Nephron progenitor cell (in vitro differentiated cells): ENCODE measurements around the gene SLC15A4.

Experiments used
- DNase-seq: peaks from one replicate; pipeline ENCODE4 v3.0.0; 2021
- H3K27ac Mint-ChIP-seq: 2 replicates; pipeline ENCODE4 v1.8.0; 2021; ENCODE audit warnings: mild to moderate bottlenecking, moderate library complexity, mixed read lengths
- H3K27me3 Mint-ChIP-seq: 2 replicates; pipeline ENCODE4 v1.8.0; 2021; ENCODE audit warnings: mild to moderate bottlenecking, low read depth, mixed read lengths; ENCODE audit not compliant: poor library complexity
- H3K36me3 Mint-ChIP-seq: 2 replicates; pipeline ENCODE4 v1.8.0; 2021; ENCODE audit warnings: low read depth, mixed read lengths
- H3K4me1 Mint-ChIP-seq: 2 replicates; pipeline ENCODE4 v1.8.0; 2021; ENCODE audit warnings: mixed read lengths
- H3K4me3 Mint-ChIP-seq: 2 replicates; pipeline ENCODE4 v1.8.0; 2021; ENCODE audit warnings: mild to moderate bottlenecking, moderate library complexity, mixed read lengths
- H3K9me3 Mint-ChIP-seq: 2 replicates; pipeline ENCODE4 v1.8.0; 2021; ENCODE audit warnings: mild to moderate bottlenecking, moderate library complexity, mixed read lengths
- CTCF ChIP-seq: fragments of 200-600 bp; sonication (generic); IDR thresholded peaks from 2 replicates; pipeline ENCODE4 v1.5.0; 2021; ENCODE audit warnings: antibody characterized with exemption

The SLC15A4 gene

GRCh38 chr12:128797119-128798118 is 26.3 kb downstream of the SLC15A4 start:
- peaks cover 87% of the 10 kb centered on the region for H3K4me1 Mint-ChIP-seq
- peaks cover 96% of the 10 kb centered on the region for H3K36me3 Mint-ChIP-seq
- DNase-seq, result no peak
- H3K9me3 Mint-ChIP-seq, result peaks cover 1% of the 10 kb centered on the region
- no peaks in the 10 kb centered on the region for H3K27me3 Mint-ChIP-seq
- TF ChIP-seq CTCF, result no peak
- peak overlapping the region; percentile 8 for H3K4me3 Mint-ChIP-seq
- H3K27ac Mint-ChIP-seq, result peak overlapping the region; percentile 80

GRCh38 chr12:128796439-128797118 is 27.2 kb downstream of the SLC15A4 start:
- no peak overlapping the region for H3K4me3 Mint-ChIP-seq
- H3K36me3 Mint-ChIP-seq, result peaks cover 95% of the 10 kb centered on the region
- H3K4me1 Mint-ChIP-seq, result peaks cover 81% of the 10 kb centered on the region
- no peak for DNase-seq
- H3K9me3 Mint-ChIP-seq, result no peaks in the 10 kb centered on the region
- no peak for TF ChIP-seq CTCF
- H3K27me3 Mint-ChIP-seq, result no peaks in the 10 kb centered on the region
- H3K27ac Mint-ChIP-seq, result no peak overlapping the region

GRCh38 chr12:128795530-128796361 is 28.0 kb downstream of the SLC15A4 start:
- peaks cover 73% of the 10 kb centered on the region for H3K4me1 Mint-ChIP-seq
- no peaks in the 10 kb centered on the region for H3K27me3 Mint-ChIP-seq
- no peak for TF ChIP-seq CTCF
- H3K27ac Mint-ChIP-seq, result peak overlapping the region; percentile 61
- no peaks in the 10 kb centered on the region for H3K9me3 Mint-ChIP-seq
- DNase-seq, result no peak
- peaks cover 94% of the 10 kb centered on the region for H3K36me3 Mint-ChIP-seq
- no peak overlapping the region for H3K4me3 Mint-ChIP-seq

GRCh38 chr12:128794661-128795529 is 28.9 kb downstream of the SLC15A4 start:
- no peak for TF ChIP-seq CTCF
- no peak for DNase-seq
- Mint-ChIP-seq H3K4me1 (peaks cover 65% of the 10 kb centered on the region), H3K27ac (peak overlapping the region; percentile 55), H3K4me3 (no peak overlapping the region), H3K36me3 (peaks cover 85% of the 10 kb centered on the region), H3K27me3 (no peaks in the 10 kb centered on the region), H3K9me3 (no peaks in the 10 kb centered on the region)

- Mint-ChIP-seq H3K36me3 (peaks cover 73% of the 10 kb centered on the region), H3K27me3 (no peaks in the 10 kb centered on the region), H3K27ac (no peak overlapping the region), H3K4me3 (no peak overlapping the region), H3K4me1 (peaks cover 53% of the 10 kb centered on the region), H3K9me3 (no peaks in the 10 kb centered on the region)
- DNase-seq, result no peak
- no peak for TF ChIP-seq CTCF
These were observed 30.1 kb downstream of the SLC15A4 start for GRCh38 chr12:128793701-128794100.
